ENCODE data around the gene CFAP410. TPM values are rescaled to one million over a fixed set of nuclear protein-coding genes. Genes with fewer than 3 reads are reported as not detected.

The CFAP410 gene
- total RNA-seq, 1 donor from 2014 or later = 27.6 TPM

GRCh38 chr21:44320847-44321246 is 18.3 kb downstream of the CFAP410 start:
- no peak for DNase-seq (ENCODE audit: low spot score in 2 of 2, unreplicated experiment in 2 of 2)
- Mint-ChIP-seq H3K36me3 (peaks cover 3% of the 10 kb centered on the region), H3K4me3 (no peak overlapping the region), H3K27me3 (ENCODE audit: low read depth) (no peaks in the 10 kb centered on the region), H3K27ac (no peak overlapping the region), H3K9me3 (no peaks in the 10 kb centered on the region), H3K4me1 (no peaks in the 10 kb centered on the region)
- TF ChIP-seq CTCF (IDR thresholded peaks at IDR 0.05; ENCODE audit: unreplicated experiment) = no peak

- Mint-ChIP-seq H3K4me3 (no peak overlapping the region), H3K9me3 (no peaks in the 10 kb centered on the region), H3K27me3 (ENCODE audit: low read depth) (no peaks in the 10 kb centered on the region), H3K4me1 (no peaks in the 10 kb centered on the region), H3K36me3 (peaks cover 3% of the 10 kb centered on the region), H3K27ac (no peak overlapping the region)
- DNase-seq (ENCODE audit: low spot score in 2 of 2, unreplicated experiment in 2 of 2) = no peak
- no peak for TF ChIP-seq CTCF (IDR thresholded peaks at IDR 0.05; ENCODE audit: unreplicated experiment)
These were observed 19.7 kb downstream of the CFAP410 start for GRCh38 chr21:44319407-44320065.

- no peak for DNase-seq (ENCODE audit: low spot score in 2 of 2, unreplicated experiment in 2 of 2)
- Mint-ChIP-seq H3K27me3 (ENCODE audit: low read depth) (no peaks in the 10 kb centered on the region), H3K27ac (no peak overlapping the region), H3K4me1 (no peaks in the 10 kb centered on the region), H3K4me3 (no peak overlapping the region), H3K9me3 (no peaks in the 10 kb centered on the region), H3K36me3 (peaks cover 3% of the 10 kb centered on the region)
- no peak for TF ChIP-seq CTCF (IDR thresholded peaks at IDR 0.05; ENCODE audit: unreplicated experiment)
These were observed 20.5 kb downstream of the CFAP410 start for GRCh38 chr21:44318489-44319285.

GRCh38 chr21:44317871-44318270 is 21.3 kb downstream of the CFAP410 start:
- Mint-ChIP-seq H3K27ac (no peak overlapping the region), H3K9me3 (no peaks in the 10 kb centered on the region)
- TF ChIP-seq CTCF (IDR thresholded peaks at IDR 0.05; ENCODE audit: unreplicated experiment) = no peak

GRCh38 chr21:44317241-44317782 is 21.9 kb downstream of the CFAP410 start:
- Mint-ChIP-seq H3K36me3 (peaks cover 3% of the 10 kb centered on the region), H3K27me3 (ENCODE audit: low read depth) (no peaks in the 10 kb centered on the region), H3K27ac (no peak overlapping the region), H3K9me3 (no peaks in the 10 kb centered on the region), H3K4me1 (no peaks in the 10 kb centered on the region), H3K4me3 (no peak overlapping the region)
- no peak for TF ChIP-seq CTCF (IDR thresholded peaks at IDR 0.05; ENCODE audit: unreplicated experiment)
- no peak for DNase-seq (ENCODE audit: low spot score in 2 of 2, unreplicated experiment in 2 of 2)

More at GRCh38 chr21:44317871-44318270, 21.3 kb downstream of the CFAP410 start:
- Mint-ChIP-seq H3K4me3 (no peak overlapping the region), H3K27me3 (ENCODE audit: low read depth) (no peaks in the 10 kb centered on the region), H3K4me1 (no peaks in the 10 kb centered on the region), H3K36me3 (peaks cover 3% of the 10 kb centered on the region)
- no peak for DNase-seq (ENCODE audit: low spot score in 2 of 2, unreplicated experiment in 2 of 2)

All from mesothelial cell of epicardium (in vitro differentiated cells).